ENCODE measurements around the gene OVOL1.

OVOL1 gene

DNA sequence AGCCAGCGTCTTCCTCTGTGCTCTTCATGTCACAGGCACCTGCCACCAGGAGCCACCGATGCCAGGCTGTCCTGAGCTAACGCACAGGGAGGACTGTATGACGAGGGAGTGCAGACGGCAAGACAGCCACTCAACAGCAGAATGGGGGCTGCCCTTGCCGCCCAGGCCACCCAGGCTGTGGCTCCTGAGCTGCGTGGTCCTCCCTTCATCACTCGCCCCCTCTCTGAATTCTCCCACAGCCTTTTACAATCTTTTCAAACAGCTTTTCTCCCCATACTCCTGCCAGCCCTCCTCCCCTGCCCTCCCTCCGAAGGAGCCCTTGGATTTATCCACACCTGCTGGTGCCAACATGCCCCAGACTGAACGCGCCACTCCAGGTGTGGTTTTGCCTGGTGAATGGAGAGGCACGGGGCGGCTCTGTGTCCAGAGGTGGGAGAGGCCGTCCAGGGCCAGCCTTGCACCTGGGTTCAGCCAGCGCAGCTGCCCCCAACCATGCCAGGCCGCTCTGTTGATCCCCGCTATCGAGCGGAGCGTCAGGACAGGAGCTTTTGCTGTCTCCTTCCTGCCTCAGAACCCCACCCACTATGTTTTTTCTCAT, 22.0 kb downstream of the OVOL1 start:
- no peak for TF ChIP-seq ZNF274 (IDR thresholded peaks at IDR 0.05; ENCODE audit: low read depth, low read length)
- H3K4me3 ChIP-seq (ENCODE audit: low read length) = no peak overlapping the region

GRCh38 chr11:65809496-65809895, 22.6 kb downstream of the OVOL1 start:
- TF ChIP-seq ZNF274 (IDR thresholded peaks at IDR 0.05; ENCODE audit: low read depth, low read length) = no peak
- no peak overlapping the region for H3K4me3 ChIP-seq (ENCODE audit: low read length)

DNA sequence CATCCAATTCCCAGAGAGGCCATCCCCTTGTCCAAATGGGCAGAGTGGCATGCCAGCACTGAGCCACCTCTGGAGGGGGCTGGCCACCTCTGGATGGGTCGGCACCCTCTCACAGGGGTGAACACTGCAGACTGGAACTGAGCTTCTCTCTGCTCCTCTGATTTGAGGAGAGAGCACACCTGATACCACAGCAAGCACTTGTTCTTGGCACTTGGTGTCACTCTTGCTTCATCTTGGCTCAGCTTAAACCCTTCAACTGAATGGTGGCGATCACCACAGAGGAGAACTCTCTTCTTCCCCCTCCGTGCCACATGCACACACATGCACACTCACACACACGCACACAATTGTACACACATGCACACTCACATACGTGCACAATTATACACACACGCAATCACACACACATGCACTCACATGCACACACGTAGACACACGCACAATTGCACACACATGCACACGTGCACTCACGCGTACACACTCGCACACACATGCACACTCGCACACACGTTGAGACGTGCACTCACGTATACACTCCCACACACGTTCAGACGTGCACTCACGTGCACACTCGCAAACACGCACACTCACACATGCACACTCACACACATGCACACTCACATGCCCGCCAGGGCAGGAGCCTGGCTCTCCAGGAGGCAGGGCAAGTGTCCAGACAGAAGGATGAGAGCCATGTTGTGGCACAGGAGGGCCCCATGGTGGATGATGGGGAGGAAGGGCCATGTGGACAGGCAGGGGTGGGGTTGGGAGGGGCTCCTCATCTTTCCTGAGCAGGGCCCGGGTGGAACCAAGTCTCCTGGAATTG, 23.4 kb downstream of the OVOL1 start:
- TF ChIP-seq ZNF274 (IDR thresholded peaks at IDR 0.05; ENCODE audit: low read depth, low read length) = no peak
- no peak overlapping the region for H3K4me3 ChIP-seq (ENCODE audit: low read length)

GRCh38 chr11:65811764-65812475, 25.1 kb downstream of the OVOL1 start:
- H3K4me3 ChIP-seq (ENCODE audit: low read length) = no peak overlapping the region

GRCh38 chr11:65814131-65814985, 27.5 kb downstream of the OVOL1 start:
- no peak overlapping the region for H3K4me3 ChIP-seq (ENCODE audit: low read length)
- no peak for TF ChIP-seq ZNF274 (IDR thresholded peaks at IDR 0.05; ENCODE audit: low read depth, low read length)

More at GRCh38 chr11:65811764-65812475, 25.1 kb downstream of the OVOL1 start:
- no peak for TF ChIP-seq ZNF274 (IDR thresholded peaks at IDR 0.05; ENCODE audit: low read depth, low read length)

DNA sequence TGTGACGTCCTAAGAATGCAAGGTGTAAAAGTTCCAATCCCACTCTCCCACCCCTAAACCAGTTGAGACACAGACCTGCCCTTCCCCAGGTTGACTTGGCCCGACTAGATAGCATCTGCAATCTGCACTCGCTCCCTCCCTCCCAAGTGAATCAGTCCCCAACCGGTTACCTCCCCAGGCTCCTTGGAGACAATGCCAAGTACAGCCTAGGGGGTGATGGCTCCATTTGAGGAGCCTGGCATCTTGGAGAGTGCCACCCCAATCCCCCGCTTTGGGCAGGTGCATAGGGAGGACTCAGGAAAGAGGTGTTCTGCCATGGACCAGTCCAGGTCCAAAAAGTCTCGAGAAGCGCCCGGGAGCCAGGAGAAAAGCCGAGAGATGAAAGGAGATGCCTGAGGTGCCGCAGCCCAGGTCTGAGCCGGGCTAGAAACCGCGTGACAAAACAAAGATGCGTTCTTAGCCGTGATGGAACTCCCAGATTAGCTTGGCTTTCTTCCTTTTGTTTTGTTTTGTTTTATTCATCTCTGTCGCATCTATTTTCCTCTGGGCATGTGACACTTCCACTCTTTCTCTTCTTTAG, 28.2 kb downstream of the OVOL1 start:
- no peak overlapping the region for H3K4me3 ChIP-seq (ENCODE audit: low read length)
- no peak for TF ChIP-seq ZNF274 (IDR thresholded peaks at IDR 0.05; ENCODE audit: low read depth, low read length)

GRCh38 chr11:65816696-65817095, 29.8 kb downstream of the OVOL1 start:
- H3K4me3 ChIP-seq (ENCODE audit: low read length) = no peak overlapping the region
- TF ChIP-seq ZNF274 (IDR thresholded peaks at IDR 0.05; ENCODE audit: low read depth, low read length) = no peak

DNA sequence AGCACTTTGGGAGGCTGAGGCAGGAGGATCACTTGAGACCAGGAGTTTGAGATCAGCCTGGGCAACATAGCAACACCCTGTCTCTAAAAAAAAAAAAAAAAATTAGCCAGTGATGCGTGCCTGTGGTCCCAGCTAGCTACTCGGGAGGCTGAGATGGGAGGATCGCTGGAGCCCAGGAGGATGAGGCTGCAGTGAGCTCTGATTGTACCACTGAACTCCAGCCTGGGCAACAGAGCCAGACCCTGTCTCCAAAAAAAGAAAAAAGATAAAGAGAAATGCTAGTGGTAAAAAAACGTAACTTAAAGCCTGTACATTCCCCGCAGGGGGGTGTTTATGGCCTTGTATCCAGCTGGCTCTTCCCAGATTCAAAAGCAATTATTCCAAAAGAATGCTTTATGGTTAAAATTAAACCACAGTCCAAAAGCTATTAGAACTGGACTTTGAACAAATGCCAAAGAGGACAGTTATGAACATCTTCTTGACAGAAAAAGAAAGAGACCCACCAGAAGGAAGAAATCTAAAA, 30.5 kb downstream of the OVOL1 start:
- TF ChIP-seq ZNF274 (IDR thresholded peaks at IDR 0.05; ENCODE audit: low read depth, low read length) = no peak
- H3K4me3 ChIP-seq (ENCODE audit: low read length) = peak overlapping the region; percentile 55; the same call in 1 of the 2 replicates

DNA sequence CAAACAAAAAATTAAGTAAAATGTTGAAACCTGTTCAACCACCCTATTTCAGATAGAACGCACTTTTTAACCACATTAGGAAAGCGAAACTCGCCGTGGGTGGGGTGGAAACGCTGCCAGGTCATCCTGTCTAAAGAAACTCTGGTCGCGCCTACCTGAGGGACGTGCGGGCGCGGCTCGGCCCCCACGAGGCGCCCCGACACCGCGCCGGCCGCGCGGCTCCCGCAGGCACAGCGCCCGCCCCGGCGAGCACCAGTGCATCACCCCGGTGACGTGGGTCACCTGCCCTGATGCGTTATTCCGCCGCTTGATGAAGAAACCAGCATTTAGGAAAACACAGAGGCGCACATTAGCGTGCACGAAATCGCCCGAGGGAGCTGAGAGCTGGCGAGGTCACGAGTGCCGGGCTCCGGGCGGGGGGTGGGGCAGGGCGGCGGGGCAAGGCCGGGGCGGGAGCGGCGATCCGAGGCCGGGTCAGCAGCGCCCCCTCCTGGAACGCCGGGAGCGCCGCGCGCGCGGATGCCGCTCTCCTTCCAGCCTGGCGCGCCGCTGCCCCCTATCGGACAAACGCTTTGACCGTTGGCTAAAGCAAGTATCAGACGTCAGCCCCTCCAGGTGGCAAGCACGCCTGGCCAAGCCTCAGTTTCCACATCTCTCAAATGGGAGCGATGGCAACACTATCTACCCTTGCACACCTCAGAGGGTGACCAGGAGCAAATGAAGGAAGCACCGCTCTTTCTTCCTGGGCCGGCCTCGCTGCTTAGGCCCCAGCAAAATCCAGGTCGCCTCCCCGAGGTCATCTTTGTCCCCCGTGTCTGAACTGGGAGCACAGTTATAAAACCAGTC, 31.2 kb downstream of the OVOL1 start:
- no peak for TF ChIP-seq ZNF274 (IDR thresholded peaks at IDR 0.05; ENCODE audit: low read depth, low read length)
- peak overlapping the region; percentile 55; the same call in 1 of the 2 replicates for H3K4me3 ChIP-seq (ENCODE audit: low read length)

GRCh38 chr11:65821107-65821506, 34.2 kb downstream of the OVOL1 start:
- H3K4me3 ChIP-seq (ENCODE audit: low read length) = no peak overlapping the region
- TF ChIP-seq ZNF274 (IDR thresholded peaks at IDR 0.05; ENCODE audit: low read depth, low read length) = no peak

DNA sequence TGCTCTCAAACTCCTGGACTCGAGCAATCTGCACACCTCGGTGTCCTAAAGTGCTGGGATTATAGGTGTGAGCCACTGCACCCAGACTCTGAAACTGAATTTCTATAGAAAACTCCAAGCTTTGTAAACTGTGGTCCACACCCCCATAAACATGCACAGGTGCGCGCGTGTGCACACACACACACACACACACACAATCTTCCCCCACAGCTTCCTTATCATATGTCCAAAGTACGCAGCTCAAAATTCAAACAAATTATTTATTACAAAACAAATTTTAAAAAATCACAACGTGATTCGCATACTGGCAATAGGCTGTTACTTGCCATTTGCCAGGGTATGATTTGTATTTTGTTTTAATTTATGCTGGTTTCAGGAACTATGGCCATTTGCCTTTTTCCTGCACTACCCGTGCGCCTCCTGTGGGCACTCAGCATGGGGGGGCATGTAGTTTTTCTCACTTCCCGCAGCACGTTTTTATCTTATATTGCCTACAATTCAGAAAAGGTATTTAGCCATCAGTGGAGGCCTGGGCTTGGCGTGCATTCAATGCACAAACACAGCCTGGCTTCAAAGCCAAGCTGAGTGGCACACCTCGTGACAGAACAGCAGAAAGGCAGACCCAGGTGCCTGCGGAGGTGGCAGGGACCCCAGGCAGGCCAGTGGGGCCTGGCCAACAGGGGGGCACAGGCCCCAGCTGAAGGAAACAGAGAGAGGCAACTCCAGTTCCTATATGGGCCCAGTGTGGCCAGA, 36.1 kb downstream of the OVOL1 start:
- no peak for TF ChIP-seq ZNF274 (IDR thresholded peaks at IDR 0.05; ENCODE audit: low read depth, low read length)
- no peak overlapping the region for H3K4me3 ChIP-seq (ENCODE audit: low read length)
